CD4-positive, alpha-beta T cell treated with Interleukin-15 for 1 hour (primary cell): ENCODE data around the gene OR4K13.

Experiments
- DNase-seq: peaks from one replicate; pipeline ENCODE4 v3.0.0-alpha.2; 2020

Gene OR4K13

GRCh38 chr14:20035938-20036337, at the start of gene OR4K13:
OR4K13 (minus strand) TSS chr14:20036038; CDS start chr14:20034758, 1,280 bp downstream.
- no peak for DNase-seq

- DNase-seq = no peak
Observed at GRCh38 chr14:20059745-20060144, 23.9 kb upstream of the OR4K13 start, which contains the start of gene OR4L1. OR4L1 (plus strand) TSS chr14:20060045; CDS start chr14:20060045, 0 bp downstream.

- no peak for DNase-seq
Observed at GRCh38 chr14:20048202-20048601, 12.4 kb upstream of the OR4K13 start.

GRCh38 chr14:20044243-20044642, 8.4 kb upstream of the OR4K13 start:
- DNase-seq = no peak

- DNase-seq = no peak
Observed at GRCh38 chr14:20035449-20035848, 389 bp downstream of the OR4K13 start.

GRCh38 chr14:20031058-20031457, 4.8 kb downstream of the OR4K13 start:
- DNase-seq = no peak

- DNase-seq = no peak
Observed at GRCh38 chr14:20019257-20019865, 16.5 kb downstream of the OR4K13 start, which contains the start of gene OR4K14. OR4K14 (minus strand) TSS chr14:20019307; CDS start chr14:20015193, 4,114 bp downstream.

GRCh38 chr14:20008156-20008555, 27.7 kb downstream of the OR4K13 start:
- DNase-seq = no peak

GRCh38 chr14:20002319-20002718, 33.5 kb downstream of the OR4K13 start:
- no peak for DNase-seq

GRCh38 chr14:20001863-20002262, 34.0 kb downstream of the OR4K13 start, which contains the start of gene OR4Q2:
OR4Q2 (plus strand) TSS chr14:20002163.
- DNase-seq = no peak

- DNase-seq = no peak
Observed at GRCh38 chr14:19993438-19993837, 42.4 kb downstream of the OR4K13 start.
